ENCODE measurements around the gene MYH13. TPM values are rescaled to one million over a fixed set of nuclear protein-coding genes. Genes with fewer than 3 reads are reported as not detected.

The MYH13 gene
- polyA plus RNA-seq (ENCODE audit: insufficient read length in 4 of 4) = under 1 TPM; 0.06 to 0.27 (median 0.12) TPM

- no peak for DNase-seq (ENCODE audit: low read depth in 4 of 4, low spot score in 3 of 4)
Measured at GRCh38 chr17:10372906-10373305, at the start of gene MYH13. Gene MYH13 (minus strand): TSS chr17:10373006. CDS start chr17:10364530, 8,476 bp downstream.

DNA sequence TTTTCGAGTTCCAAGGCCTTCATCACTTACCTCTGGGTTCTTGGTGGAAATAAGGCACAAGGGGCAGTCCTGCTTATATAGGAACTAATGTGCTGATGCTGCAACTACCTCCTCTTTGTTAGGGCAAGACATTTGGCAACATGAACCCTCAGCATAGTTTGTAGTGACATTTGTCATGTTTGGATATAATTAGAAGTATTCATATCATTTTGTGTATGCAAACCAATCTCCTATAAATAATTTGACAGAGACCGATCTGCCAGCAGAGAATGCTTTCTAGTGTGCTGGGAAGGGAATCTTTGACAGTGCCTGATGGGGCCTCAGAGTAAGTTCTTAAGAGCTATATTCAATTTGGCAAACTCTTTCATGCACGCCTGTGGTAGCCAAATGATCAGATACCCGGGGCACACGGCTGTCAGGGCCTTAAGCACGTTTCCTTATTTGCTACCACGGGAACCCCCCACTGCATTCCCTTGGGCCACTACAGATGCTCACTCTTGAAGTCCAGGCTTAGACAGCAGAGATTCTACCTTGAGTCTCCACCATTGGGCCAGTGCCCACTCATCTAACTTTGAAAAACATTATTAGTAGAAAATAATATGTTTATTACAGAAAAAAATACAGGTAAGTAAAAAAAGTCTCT is 49.2 kb upstream of the MYH13 start, which contains the start of gene MYH8:
Gene MYH8 (minus strand): TSS at position 51 of the 643 bp plus-strand sequence. CDS start 1,723 bp downstream, outside the sequence.
- DNase-seq (ENCODE audit: low read depth in 4 of 4, low spot score in 3 of 4) = no peak

DNA sequence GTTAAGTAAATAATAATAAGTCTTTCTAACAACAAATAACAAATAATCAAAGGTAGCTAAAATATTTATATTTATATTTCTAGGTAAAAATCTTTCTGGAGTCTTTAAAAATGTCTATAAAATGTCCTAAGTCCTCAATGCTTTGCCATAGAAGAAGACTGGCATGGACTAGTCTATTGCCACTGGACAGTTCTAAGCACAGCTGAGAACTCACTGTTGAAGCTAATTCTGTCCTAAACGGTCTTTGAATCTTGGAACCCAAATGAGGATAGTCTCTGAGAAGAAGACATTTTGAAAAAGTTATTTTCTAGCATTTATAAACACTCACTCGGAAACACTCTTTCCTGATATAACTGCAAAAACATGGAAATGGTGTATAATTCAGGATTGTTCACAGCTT is 48.4 kb upstream of the MYH13 start:
- no peak for DNase-seq (ENCODE audit: low read depth in 4 of 4, low spot score in 3 of 4)

DNA sequence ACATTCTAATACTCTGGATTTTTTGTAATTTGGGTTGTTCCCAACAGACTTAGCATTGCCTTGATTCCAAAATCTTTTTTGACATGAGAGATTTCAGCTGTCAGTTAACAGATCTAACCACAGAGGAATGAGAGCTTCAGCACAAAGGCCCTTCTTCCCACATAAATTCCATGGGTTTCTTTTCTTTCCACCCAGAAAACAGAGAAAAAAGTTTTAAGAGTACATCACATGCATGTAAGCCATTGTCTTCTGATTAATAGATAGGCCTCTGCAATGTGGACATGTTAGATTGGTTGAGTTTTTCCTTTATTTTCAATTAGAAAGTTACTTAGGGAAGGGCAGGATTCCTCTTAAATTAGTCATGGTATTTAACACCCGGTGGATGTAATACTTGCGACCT is 48.0 kb upstream of the MYH13 start:
- DNase-seq (ENCODE audit: low read depth in 4 of 4, low spot score in 3 of 4) = no peak

GRCh38 chr17:10417431-10417830 is 44.6 kb upstream of the MYH13 start:
- no peak for DNase-seq (ENCODE audit: low read depth in 4 of 4, low spot score in 3 of 4)

DNA sequence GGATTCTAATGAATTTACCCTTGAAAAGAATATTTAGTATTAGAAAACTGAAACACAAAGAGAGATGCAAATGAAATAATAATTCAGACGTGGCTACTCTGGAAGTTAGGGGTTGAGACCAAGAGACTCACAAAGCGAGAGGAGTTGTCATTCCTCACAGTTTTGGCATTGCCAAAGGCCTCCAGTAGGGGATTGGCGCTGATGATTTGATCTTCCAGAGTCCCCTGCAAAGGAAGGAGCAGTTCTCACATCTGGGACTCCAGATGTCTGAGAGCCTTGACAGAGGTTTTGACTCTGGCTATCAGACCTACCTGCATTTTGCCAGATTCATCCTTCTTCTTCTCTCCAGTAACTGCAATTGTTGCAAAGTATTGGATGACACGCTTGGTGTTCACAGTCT is 42.4 kb upstream of the MYH13 start:
- DNase-seq (ENCODE audit: low read depth in 4 of 4, low spot score in 3 of 4) = no peak

DNA sequence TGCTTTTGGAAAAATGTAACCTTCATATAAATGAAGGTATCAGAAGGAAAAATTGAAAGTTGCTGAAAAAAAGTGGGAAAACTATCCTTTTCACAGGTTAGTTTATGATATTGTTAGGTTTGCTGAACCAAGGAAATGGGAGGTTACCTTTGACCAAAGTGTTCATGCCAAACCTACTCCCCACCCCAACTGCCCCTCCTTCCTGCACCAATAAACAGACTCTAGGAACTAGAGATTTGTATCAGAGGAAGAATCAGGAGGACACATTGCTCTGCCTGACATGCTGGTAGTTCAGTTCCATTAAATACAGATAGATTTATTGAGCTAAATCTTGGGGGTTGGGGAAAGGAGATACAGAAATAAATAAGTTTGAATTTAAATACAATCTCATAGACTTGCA is 30.8 kb upstream of the MYH13 start:
- no peak for DNase-seq (ENCODE audit: low read depth in 4 of 4, low spot score in 3 of 4)

- no peak for DNase-seq (ENCODE audit: low read depth in 4 of 4, low spot score in 3 of 4)
Measured at GRCh38 chr17:10398352-10398751, 25.5 kb upstream of the MYH13 start.

DNA sequence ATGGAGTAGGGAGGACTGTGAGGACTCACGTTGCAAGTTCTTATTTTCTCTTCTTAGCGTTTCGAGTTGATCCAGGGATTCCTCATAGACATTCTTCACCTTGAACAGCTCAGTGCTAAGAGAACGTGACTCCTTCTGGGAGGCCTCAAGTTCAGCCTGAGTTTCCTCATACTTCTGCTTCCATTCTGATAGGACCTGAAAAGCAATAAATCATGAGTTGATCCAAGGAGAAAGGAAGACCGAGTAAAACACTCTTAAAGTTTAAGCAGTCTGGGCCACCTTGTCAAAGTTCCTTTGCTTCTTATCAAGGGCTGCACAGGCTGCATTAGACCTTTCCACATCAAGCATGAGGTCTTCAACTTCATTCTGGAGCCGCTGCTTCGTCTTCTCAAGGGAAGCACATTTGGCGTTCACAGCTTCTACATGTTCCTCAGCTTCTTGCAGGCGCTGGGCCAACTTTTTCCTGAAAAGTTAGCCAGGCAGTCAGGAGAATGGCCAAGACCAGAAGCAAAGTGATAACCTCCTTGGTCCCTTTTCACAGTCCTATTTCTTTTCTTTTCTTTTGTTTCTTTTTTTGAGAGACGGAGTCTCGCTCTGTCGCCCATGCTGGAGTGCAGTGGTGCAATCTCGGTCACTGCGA is 23.8 kb upstream of the MYH13 start:
- no peak for DNase-seq (ENCODE audit: low read depth in 4 of 4, low spot score in 3 of 4)

DNA sequence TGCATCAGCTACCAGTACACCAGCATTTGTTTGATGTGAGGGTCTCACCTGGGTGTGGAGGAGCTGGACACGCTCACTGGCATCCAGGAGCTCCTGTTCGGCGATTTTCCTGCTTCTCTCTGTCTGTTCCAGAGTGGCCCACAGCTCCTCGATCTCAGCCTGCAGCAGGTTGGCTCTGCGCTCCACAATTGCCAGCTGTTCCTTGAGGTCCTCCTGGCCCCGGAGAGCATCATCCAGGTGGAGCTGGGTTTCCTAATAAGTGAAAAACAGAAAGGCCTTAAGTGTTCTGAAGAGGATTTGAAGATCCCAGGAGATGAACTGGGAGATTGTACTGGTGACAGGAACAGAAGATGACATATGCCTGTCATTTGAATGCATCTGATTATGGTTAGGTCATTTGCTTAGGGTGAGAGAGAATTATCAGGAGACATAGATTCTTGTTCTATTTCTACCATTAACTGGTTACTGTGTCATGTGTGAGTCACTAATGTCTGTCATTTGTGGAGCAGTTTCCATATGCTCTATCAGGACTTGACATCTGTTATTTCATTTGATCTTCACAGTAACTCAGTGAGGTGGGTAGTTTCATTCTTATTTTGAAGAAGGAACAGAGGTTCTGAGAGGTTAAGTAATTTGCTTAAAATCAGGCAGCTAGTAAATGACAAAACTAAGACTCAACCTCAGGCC is 21.5 kb upstream of the MYH13 start:
- no peak for DNase-seq (ENCODE audit: low read depth in 4 of 4, low spot score in 3 of 4)

GRCh38 chr17:10392880-10393279 is 20.1 kb upstream of the MYH13 start:
- no peak for DNase-seq (ENCODE audit: low read depth in 4 of 4, low spot score in 3 of 4)

DNA sequence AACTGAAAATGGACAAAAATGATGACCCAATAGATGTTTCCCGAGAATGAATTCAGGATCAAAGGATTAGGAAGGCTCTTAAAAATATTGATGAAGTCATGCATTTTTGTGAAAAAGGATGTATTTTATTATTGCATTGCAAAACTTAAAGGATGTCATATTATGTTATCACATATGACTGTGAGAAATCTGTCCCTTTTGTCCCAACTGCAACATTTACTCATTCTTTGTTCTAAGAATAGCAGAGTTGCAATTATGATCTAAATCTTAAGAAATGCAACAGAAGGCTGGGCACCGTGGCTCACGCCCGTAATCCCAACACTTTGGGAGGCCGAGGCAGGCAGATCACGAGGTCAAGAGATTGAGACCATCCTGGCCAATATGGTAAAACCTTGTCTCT is 13.1 kb upstream of the MYH13 start:
- DNase-seq (ENCODE audit: low read depth in 4 of 4, low spot score in 3 of 4) = no peak

- DNase-seq (ENCODE audit: low read depth in 4 of 4, low spot score in 3 of 4) = peak; percentile 31 to 60 (median 44)
Measured at GRCh38 chr17:10384175-10384574, 11.4 kb upstream of the MYH13 start.

- no peak for DNase-seq (ENCODE audit: low read depth in 4 of 4, low spot score in 3 of 4)
Measured at GRCh38 chr17:10380631-10381408, 8.0 kb upstream of the MYH13 start.

- DNase-seq (ENCODE audit: low read depth in 4 of 4, low spot score in 3 of 4) = no peak
Measured at GRCh38 chr17:10370016-10370608, 2.7 kb downstream of the MYH13 start.

DNA sequence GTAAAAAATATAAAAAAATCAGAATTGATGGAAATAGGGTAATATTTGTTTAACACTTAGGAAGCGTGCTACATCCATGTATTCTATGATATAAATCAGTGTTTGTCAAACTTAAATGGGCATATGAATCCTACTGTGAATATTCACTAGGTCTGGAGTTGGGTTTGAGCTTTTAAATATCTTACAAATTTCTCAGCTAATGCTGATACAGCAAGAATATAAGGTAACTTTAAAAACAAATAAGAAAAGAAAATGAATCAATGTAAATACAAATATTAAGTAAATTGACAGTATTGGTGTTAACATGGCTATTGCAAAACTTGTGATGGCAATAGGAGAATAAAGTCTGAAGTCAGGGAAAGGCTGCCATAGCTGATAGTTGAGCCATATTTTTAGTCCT is 3.6 kb downstream of the MYH13 start:
- DNase-seq (ENCODE audit: low read depth in 4 of 4, low spot score in 3 of 4) = no peak

GRCh38 chr17:10368561-10368960 is 4.2 kb downstream of the MYH13 start:
- DNase-seq (ENCODE audit: low read depth in 4 of 4, low spot score in 3 of 4) = no peak

DNA sequence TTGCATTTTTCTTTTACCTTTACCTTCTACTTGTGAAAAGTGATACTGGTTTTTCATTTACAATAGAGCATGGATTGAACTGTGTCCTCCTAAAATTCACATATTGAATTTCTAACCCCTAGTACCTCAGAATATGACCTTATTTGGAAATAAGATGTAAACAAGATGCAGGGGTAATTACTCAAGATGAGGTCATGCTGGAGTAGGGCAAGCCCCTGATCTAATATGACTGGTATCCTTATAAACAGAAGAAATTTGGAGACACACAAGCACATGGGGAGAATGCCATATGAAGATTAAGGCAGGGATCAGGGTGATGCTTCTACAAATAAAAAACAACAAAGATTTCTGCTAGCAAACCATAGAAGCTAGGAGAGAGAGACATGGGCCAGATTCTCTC is 12.2 kb downstream of the MYH13 start:
- no peak for DNase-seq (ENCODE audit: low read depth in 4 of 4, low spot score in 3 of 4)

DNA sequence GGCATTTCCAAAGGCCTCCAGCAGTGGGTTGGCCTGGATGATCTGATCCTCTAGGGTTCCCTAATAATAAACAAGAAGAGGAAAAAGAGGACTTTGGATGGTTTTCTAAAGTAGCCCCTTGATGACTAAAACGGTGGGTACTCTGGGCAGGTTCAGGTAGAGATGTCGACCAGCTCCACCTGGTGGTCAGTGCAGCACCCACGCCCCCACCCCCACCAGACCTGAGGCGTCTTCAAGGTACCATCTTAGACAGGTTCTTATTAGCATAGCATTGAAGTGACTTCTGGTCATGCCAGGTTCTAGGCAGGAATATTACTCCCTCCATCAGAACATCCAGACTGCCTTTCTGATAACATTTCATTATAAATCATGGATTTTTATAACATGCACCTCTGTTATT is 15.0 kb downstream of the MYH13 start:
- DNase-seq (ENCODE audit: low read depth in 4 of 4, low spot score in 3 of 4) = no peak

GRCh38 chr17:10354651-10355050 is 18.2 kb downstream of the MYH13 start:
- DNase-seq (ENCODE audit: low read depth in 4 of 4, low spot score in 3 of 4) = no peak

- no peak for DNase-seq (ENCODE audit: low read depth in 4 of 4, low spot score in 3 of 4)
Measured at GRCh38 chr17:10352893-10353292, 19.9 kb downstream of the MYH13 start.

Data from left renal pelvis (tissue), 4 donors.